Erythroblast (primary cell): ENCODE results near the gene TPSG1.

Experiments used
- DNase-seq, 2 experiments: peaks; one replicate each; lab custom pipeline; 2025; lab: John Stamatoyannopoulos, UW
- GATA1 ChIP-seq: IDR thresholded peaks from 2 replicates; pipeline ENCODE4 v1.6.1; 2011; ENCODE audit warnings: low read depth, mild to moderate bottlenecking, control low read depth, low read length, moderate library complexity
- POLR2A ChIP-seq: IDR thresholded peaks from 2 replicates; pipeline ENCODE4 v1.6.1; 2011; ENCODE audit warnings: mild to moderate bottlenecking, low read length

Gene TPSG1

DNA sequence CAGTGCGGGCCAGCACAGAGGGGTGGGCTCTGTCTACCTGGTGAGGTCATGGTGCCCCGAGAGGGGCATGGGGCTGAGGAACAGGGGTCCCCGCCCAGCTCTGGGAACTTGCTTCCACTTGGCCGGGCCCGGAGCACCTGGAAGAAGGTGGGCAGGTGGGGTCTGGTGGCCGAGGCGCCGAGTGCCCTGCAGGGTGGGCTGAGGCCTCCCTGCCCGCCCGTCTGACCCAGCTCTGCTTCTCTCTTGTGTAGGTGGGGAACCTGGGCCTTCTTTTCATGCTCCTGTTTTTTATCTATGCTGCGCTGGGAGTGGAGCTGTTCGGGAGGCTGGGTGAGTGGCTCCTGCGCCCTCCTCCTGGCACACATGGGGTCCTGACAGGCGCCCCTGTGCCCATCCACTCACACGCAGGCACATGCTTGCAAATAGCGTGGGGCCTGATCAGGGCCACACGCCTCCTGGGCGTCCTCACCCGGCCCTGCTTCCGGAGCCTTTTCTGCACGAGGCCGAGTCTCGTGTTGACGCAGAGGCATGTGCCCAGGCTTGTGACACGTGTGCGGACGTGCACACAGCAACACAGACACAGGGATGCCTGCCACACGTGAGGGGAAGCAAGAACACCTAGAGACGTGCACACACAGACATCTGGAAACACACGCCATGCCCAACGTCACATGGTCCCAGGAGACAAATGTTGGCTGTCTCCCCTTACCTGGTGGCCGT, 8.2 kb downstream of the TPSG1 start:
- TF ChIP-seq POLR2A (peak; percentile 42), GATA1 (no peak)
- no peak for DNase-seq

- no peak for DNase-seq
- TF ChIP-seq GATA1 (no peak), POLR2A (peak; percentile 13)
Measured at GRCh38 chr16:1216296-1216619, 8.8 kb downstream of the TPSG1 start.

GRCh38 chr16:1215574-1216295, 9.3 kb downstream of the TPSG1 start:
- DNase-seq: no peak
- peak; percentile 50 for TF ChIP-seq POLR2A
- no peak for TF ChIP-seq GATA1

- TF ChIP-seq GATA1 (no peak), POLR2A (peak; percentile 45)
- DNase-seq: no peak
Measured at GRCh38 chr16:1214719-1215118, 10.3 kb downstream of the TPSG1 start.

- TF ChIP-seq GATA1 (no peak), POLR2A (no peak)
- DNase-seq: no peak
Measured at GRCh38 chr16:1213796-1214372, 11.2 kb downstream of the TPSG1 start.

DNA sequence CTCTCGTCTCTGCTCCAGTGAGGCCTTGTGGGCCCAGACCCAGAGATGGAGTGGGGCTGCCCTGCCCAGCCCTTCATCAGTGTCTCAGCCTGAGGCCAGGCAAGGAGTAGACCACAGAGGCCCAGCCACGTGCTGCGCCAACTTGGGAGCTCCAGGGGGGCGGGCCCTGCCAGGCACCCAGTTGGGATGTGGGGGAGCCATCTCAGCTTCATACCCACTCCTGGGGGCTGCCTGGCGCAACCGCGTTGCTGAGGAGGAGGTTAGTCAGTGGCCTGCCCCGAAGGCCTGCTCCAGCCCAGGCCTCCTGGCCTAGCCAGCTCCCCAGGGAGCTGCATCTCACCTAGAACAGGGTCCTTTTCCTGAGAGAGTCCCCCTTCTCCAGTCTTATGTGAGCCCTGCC, 11.8 kb downstream of the TPSG1 start:
- no peak for DNase-seq
- TF ChIP-seq POLR2A (peak; percentile 64), GATA1 (no peak)

GRCh38 chr16:1212616-1213194, 12.4 kb downstream of the TPSG1 start:
- no peak for DNase-seq
- TF ChIP-seq GATA1: no peak
- no peak for TF ChIP-seq POLR2A

GRCh38 chr16:1211451-1212268, 13.4 kb downstream of the TPSG1 start:
- TF ChIP-seq GATA1 (no peak), POLR2A (peak; percentile 42)
- no peak for DNase-seq

DNA sequence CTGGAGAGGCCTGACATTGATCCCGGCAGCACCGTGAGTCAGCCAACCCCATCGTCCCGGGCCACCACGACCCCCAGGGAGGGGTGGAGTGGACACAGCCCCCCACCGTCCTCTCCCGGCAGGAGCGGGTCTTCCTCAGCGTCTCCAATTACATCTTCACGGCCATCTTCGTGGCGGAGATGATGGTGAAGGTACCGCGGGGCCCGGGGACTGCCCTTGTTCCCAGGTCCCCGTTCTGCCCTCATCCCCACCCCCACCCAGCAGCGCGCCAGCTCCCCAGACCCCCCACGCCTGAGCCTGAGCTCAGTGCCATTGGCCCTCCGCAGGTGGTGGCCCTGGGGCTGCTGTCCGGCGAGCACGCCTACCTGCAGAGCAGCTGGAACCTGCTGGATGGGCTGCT, 14.6 kb downstream of the TPSG1 start:
- TF ChIP-seq POLR2A: no peak
- DNase-seq: no peak

- no peak for TF ChIP-seq GATA1
- no peak for TF ChIP-seq POLR2A
- DNase-seq: no peak
Measured at GRCh38 chr16:1209081-1209480, 16.0 kb downstream of the TPSG1 start.

DNA sequence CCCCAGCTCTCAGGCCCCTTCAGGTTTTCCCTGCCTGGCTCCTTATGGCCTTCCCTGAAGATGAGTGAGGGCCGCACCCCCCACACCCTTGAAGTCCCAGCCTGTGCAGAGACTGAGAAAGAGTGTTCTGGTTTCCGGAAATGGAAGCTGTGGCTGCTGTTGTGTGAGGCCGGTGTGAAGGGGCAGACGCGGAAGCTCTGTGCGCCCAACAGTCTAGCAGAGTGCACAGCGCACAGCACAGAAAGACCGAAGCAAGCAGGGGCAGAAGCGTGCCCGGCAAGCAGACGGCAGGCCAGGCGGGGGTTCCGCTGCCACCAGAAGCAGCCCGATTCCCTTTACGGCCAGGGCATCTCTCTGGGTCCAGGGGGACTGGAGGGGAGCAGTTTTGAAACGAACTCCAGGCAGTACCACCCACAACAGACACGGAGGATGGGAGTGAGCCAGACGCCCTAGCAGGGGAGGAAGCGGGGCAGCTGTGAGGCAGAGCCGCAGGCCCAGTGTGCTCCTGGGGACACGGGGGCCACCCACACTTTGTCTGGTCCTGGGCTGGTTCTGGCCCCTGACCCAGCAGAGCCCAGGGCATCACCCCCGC, 16.7 kb downstream of the TPSG1 start:
- TF ChIP-seq POLR2A (peak; percentile 18), GATA1 (no peak)

GRCh38 chr16:1206786-1207185, 18.3 kb downstream of the TPSG1 start:
- no peak for DNase-seq
- no peak for TF ChIP-seq POLR2A
- TF ChIP-seq GATA1: no peak

More for the DNA sequence above, 16.7 kb downstream of the TPSG1 start:
- DNase-seq: no peak

DNA sequence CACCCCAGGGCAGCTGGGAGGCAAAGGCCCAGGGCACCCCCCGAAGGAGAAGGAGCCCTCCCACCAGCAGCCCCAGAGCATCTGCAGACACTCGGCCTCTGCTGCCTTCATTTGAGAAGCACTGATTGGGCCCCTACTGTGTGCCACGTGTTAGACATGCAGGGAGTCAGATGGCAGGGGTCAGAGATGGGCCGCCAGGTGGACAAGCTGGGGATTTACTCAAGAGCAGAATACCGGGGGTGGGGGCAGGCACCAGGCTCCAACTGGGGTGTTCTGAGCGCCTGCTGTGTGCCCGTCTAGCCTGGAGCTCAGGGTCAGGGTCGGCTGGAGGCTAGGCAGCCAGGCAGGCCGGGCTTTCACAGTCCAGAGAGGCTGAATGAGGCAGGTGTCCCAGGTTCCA, 18.7 kb downstream of the TPSG1 start:
- no peak for DNase-seq

More for the DNA sequence above, 18.7 kb downstream of the TPSG1 start:
- TF ChIP-seq GATA1 (no peak), POLR2A (no peak)
